22Rv1 (cell line): ENCODE results near the gene SETMAR.

Experiments
- H3K27ac ChIP-seq: fragments of 450-650 bp; 2 replicates; pipeline ENCODE4 v1.5.1; 2017
- ZFX ChIP-seq: fragments of 450-650 bp; IDR thresholded peaks from 2 replicates; pipeline ENCODE4 v1.6.1; 2017; ENCODE audit warnings: antibody characterized with exemption, borderline replicate concordance
- TF ChIP-seq, protein P1 (sequence below): fragments of 450-650 bp; IDR thresholded peaks from 2 replicates; pipeline ENCODE4 v1.5.1; 2017; ENCODE audit warnings: mild to moderate bottlenecking

The SETMAR gene

DNA sequence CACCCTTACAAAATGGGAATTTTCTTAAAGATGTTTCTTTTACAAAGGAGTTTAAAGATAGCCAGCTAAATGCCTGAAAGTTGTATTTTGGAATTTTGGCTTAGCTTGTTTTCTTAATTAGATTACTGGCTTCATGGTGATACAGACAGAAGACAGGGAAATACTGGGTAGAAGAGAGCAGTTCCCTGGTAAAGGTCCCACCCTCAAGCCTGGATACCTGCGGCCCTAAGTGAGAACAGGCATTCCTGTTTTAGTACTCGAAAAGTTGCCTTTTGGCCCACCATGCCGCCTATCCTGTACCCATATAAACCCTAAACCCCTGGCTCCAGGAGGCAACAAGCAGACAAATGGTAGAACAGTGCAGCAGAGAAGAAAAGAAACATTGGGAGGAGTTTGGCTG is 29.4 kb downstream of the SETMAR start:
- no peak overlapping the region for H3K27ac ChIP-seq
- TF ChIP-seq, protein P1, sequence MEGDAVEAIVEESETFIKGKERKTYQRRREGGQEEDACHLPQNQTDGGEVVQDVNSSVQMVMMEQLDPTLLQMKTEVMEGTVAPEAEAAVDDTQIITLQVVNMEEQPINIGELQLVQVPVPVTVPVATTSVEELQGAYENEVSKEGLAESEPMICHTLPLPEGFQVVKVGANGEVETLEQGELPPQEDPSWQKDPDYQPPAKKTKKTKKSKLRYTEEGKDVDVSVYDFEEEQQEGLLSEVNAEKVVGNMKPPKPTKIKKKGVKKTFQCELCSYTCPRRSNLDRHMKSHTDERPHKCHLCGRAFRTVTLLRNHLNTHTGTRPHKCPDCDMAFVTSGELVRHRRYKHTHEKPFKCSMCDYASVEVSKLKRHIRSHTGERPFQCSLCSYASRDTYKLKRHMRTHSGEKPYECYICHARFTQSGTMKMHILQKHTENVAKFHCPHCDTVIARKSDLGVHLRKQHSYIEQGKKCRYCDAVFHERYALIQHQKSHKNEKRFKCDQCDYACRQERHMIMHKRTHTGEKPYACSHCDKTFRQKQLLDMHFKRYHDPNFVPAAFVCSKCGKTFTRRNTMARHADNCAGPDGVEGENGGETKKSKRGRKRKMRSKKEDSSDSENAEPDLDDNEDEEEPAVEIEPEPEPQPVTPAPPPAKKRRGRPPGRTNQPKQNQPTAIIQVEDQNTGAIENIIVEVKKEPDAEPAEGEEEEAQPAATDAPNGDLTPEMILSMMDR: no peak
- TF ChIP-seq ZFX: no peak

DNA sequence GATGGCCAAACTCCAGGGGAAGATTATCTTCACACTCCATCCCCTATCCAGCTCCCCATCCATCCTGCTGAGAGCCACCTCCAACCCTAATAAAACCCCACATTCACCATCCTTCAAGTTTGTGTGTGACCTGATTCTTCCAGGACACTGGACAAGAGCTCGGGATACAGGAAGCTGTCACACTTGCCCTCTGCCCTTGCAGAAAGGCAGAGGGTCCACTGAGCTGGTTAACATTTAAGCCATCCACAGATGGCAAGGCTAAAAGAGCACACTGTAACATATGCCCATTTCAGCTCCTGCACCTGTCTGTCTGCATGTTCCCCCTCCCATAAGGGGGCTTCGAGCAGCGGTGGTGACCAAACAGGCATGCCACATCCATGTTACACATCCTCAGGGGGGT is 29.8 kb downstream of the SETMAR start:
- no peak for TF ChIP-seq ZFX
- TF ChIP-seq, protein P1: no peak

DNA sequence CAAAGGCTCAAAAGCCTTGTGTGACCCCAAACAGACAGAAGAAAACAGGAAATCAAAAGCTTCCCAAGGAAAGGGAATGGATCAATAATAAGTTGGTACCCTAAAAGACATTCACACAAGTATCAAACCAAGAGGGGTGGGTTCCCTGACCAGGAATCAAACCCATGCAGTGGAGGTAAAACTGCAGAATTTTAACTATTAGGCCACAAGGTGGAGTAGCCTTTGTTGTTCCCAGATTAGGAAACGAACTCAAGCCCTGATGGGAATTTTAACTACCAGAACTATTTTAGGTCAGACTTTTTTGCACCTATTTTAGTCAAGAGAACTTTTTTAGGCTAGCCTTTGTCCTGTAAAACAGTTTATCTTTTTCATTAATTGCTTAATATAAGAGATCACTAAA is 31.4 kb downstream of the SETMAR start:
- H3K27ac ChIP-seq: no peak overlapping the region
- TF ChIP-seq, protein P1: 0 out of 2 replicates have a peak, but pooled peaks have one; percentile 18
- TF ChIP-seq ZFX: no peak

More for the DNA sequence above, 29.8 kb downstream of the SETMAR start:
- H3K27ac ChIP-seq: no peak overlapping the region

DNA sequence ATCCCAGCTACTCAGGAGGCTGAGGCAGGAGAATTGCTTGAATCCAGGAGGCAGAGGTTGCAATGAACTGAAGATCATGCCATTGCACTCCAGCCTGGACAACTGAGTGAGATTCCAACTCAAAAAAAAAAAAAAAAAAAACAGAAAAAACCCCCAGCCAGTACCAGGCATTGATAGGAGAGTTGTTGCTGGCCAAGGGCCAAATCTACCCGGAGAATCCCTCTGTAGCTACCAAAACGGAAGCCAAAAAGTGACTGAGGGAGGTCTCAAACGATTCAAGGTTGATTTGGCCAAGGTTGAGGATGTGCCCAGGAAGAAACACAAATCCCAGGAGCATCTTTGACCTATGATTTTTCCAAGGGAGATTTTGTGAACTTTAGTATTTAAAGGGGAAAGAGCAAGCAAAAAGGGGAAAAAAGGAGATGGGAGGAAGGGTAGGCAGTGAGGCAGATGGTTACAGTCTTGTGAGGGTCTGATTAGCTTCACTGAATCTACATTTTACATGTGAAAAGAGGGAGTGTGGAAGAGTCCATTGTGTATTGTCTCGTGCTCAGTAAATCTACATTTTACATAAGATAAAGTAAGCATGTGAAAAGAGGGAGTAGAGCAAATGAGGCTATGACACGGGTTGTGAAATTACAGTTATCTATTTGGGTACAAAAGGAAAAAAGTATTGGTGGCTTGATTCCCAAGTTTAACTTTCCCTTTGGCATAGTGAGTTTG is 32.8 kb downstream of the SETMAR start:
- TF ChIP-seq, protein P1: no peak
- TF ChIP-seq ZFX: no peak
- no peak overlapping the region for H3K27ac ChIP-seq

DNA sequence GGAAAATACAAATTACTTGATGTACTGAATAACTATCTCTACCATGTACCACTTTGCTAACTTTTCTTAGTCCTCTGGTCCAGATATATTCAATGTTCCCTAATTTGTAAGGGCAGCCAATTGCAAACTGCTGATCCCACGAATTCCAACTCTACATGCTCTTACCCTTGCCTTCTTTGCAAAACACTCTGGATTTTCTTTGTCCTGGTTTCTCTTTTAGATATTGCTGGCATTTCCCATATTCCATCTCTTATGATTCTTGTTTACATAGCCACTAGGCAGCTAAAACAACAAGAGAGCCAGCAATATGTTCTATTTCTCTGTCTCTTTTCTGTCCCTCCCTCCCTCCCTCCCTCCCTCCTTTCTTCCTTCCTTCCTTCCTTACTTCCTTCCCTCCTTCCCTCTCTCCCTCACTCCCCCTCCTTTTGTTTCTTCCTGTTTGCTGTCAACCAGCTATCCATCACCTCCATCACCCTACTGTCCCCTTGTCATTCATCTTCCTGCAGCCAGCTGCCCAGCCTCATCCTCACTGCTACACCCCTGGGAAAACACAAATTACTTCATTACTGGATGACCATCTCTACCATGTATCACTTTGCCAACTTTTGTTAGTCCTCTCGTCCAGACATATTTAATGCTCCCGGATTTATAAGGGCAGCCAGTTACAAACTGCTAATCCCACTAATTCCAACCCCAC is 33.8 kb downstream of the SETMAR start:
- no peak for TF ChIP-seq ZFX
- TF ChIP-seq, protein P1: no peak

DNA sequence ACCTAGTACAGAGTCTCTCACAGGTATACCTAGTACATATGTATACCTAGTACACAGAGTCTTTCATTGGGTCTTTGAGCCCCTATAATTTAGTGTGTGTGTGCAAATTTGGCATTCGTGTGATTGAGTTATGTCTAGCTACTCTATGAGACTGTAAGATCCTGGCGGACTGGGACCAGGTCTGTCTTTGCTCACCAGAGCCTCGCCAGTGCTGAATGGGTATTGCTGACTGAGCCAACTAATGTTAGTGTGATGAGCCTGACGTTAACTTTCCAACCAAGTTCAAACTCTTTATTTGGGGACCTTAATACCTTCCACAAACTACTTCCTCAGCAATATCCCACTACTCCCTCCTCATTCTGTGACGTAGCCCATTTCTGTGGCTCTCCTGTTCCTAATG is 35.6 kb downstream of the SETMAR start:
- no peak overlapping the region for H3K27ac ChIP-seq
- TF ChIP-seq ZFX: no peak
- TF ChIP-seq, protein P1: no peak

More for the DNA sequence above, 33.8 kb downstream of the SETMAR start:
- H3K27ac ChIP-seq: no peak overlapping the region

DNA sequence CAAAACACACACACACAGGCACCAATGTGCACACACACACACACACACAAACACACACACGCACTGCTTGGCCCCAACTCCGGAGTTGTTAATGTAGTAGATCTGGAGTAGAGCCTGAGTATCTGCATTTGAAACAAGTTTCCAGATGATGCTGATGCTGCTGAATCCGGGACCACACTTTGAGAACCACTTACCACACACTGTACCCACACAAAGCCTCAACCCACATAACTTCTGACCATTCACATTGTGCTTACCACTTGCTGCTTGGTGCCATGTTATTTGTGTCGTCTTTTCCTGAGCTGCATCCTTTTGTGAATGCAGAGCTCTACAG is 36.9 kb downstream of the SETMAR start:
- TF ChIP-seq, protein P1: no peak
- TF ChIP-seq ZFX: no peak
- H3K27ac ChIP-seq: no peak overlapping the region
